HepG2 (cell line): Measurements from ENCODE around the gene ADAMTS12. TPM values are rescaled to one million over a fixed set of nuclear protein-coding genes. Genes with fewer than 3 reads are reported as not detected.

Experiments
- ATAC-seq: fragments of 200-7000 bp; cut with Tn5 transposase; 3 replicates; pipeline ENCODE4 v1.9.1; 2020; ENCODE audit warnings: mild to moderate bottlenecking, moderate library complexity
- BruUV-seq: library from RNA; stranded (reverse); fragments of 400-500 nt; replicated peaks from 2 replicates; lab custom pipeline; 2021; lab: Mats Ljungman, UMichigan
- CTCF ChIA-PET: fragments of 300-600 bp; formaldehyde crosslinking; extraction: SDS; loops from one replicate; lab custom pipeline; 2021; ENCODE audit warnings: low total read pairs, inconsistent platforms, low intra/inter-chr PET ratio; lab: Yijun Ruan, JAX
- POLR2A ChIA-PET: fragments of 350-600 bp; sonication (Branson Sonifier 250); formaldehyde crosslinking; loops from one replicate; lab custom pipeline; 2020; ENCODE audit warnings: antibody characterized with exemption, inconsistent platforms; lab: Yijun Ruan, JAX
- DNase-seq: peaks from one replicate; pipeline ENCODE4 v3.0.0-alpha.2; 2015; ENCODE audit warnings: low spot score
- FAIRE-seq: peaks from 3 replicates; lab custom pipeline; 2011; peaks lifted over from hg19 to GRCh38; lab: Jason Lieb, UNC
- H2AFZ ChIP-seq: one replicate; pipeline ENCODE4 v1.6.1; 2011; ENCODE audit warnings: low read length, inconsistent platforms
- H3K27ac ChIP-seq: fragments of 300-600 bp; 3 replicates; pipeline ENCODE4 v1.8.0; 2011; ENCODE audit warnings: mixed run types, mild to moderate bottlenecking, mixed read lengths, low read length, inconsistent platforms; ENCODE audit not compliant: insufficient read depth; ENCODE audit errors: extremely low read length
- H3K27me3 ChIP-seq, 2 experiments: fragments of 200-600 bp in 1 of 2; 2 replicates in 1 of 2; 3 replicates in 1 of 2; pipeline versions ENCODE4 v1.6.0 to v1.8.0; 2011; ENCODE audit warnings: low read length in 2 of 2, mild to moderate bottlenecking in 2 of 2, moderate library complexity in 2 of 2, inconsistent platforms in 1 of 2; ENCODE audit not compliant: insufficient read depth in 2 of 2, control insufficient read depth in 1 of 2
- H3K36me3 ChIP-seq, 2 experiments: fragments of 200-600 bp in 1 of 2; replicated peaks in 1 of 2; 2 replicates in 1 of 2; 3 replicates in 1 of 2; pipeline versions ENCODE4 v1.5.1 to v1.8.0; 2011; ENCODE audit warnings: low read length in 2 of 2, inconsistent platforms in 1 of 2; ENCODE audit not compliant: insufficient read depth in 2 of 2, control insufficient read depth in 1 of 2
- H3K4me1 ChIP-seq: 2 replicates; pipeline ENCODE4 v1.5.1; 2012; ENCODE audit warnings: low read length, inconsistent platforms; ENCODE audit not compliant: insufficient read depth
- H3K4me2 ChIP-seq: 2 replicates; pipeline ENCODE4 v1.6.0; 2011; ENCODE audit warnings: low read depth, low read length, inconsistent platforms
- H3K4me3 ChIP-seq, 3 experiments: fragments of 200-600 bp in 1 of 3; sonication (generic), shearing (Covaris generic) in 1 of 3; replicated peaks in 1 of 3; 2 replicates each; pipeline ENCODE4 v1.5.1; 2011 to 2016; ENCODE audit warnings: low read length in 3 of 3, inconsistent platforms in 2 of 3, low read depth in 2 of 3, mild to moderate bottlenecking in 2 of 3, control low read depth in 1 of 3, mixed read lengths in 1 of 3; ENCODE audit not compliant: insufficient read depth in 1 of 3
- H3K79me2 ChIP-seq: one replicate; pipeline ENCODE4 v1.6.1; 2011; ENCODE audit warnings: low read length, inconsistent platforms; ENCODE audit not compliant: insufficient read depth
- H3K9ac ChIP-seq: 2 replicates; pipeline ENCODE4 v1.6.0; 2011; ENCODE audit warnings: mild to moderate bottlenecking, low read depth, low read length, inconsistent platforms; ENCODE audit not compliant: insufficient read depth
- H3K9me3 ChIP-seq: 2 replicates; pipeline ENCODE4 v1.5.1; 2012; ENCODE audit warnings: mild to moderate bottlenecking, low read length
- H4K20me1 ChIP-seq: 2 replicates; pipeline ENCODE4 v1.6.0; 2011; ENCODE audit warnings: inconsistent platforms, mild to moderate bottlenecking, low read length, moderate library complexity; ENCODE audit not compliant: insufficient read depth
- BHLHE40 ChIP-seq: IDR thresholded peaks from 2 replicates; pipeline ENCODE4 v1.6.1; 2011; ENCODE audit warnings: low read length, improper control_type of control experiment
- FOSL2 ChIP-seq: sonication (generic); formaldehyde crosslinking; IDR thresholded peaks from 2 replicates; pipeline ENCODE4 v1.4.0; 2020; ENCODE audit warnings: missing genetic modification reagents
- HHEX ChIP-seq: IDR thresholded peaks from 2 replicates; pipeline ENCODE4 v1.6.1; 2016; ENCODE audit warnings: control low read depth
- MYNN ChIP-seq: sonication (generic); formaldehyde crosslinking; IDR thresholded peaks from 2 replicates; pipeline ENCODE4 v1.4.0; 2020; ENCODE audit warnings: mild to moderate bottlenecking, low read depth, missing genetic modification reagents
- NR2F6 ChIP-seq, 2 experiments: IDR thresholded peaks; 2 replicates each; pipeline ENCODE4 v1.6.1; 2016; ENCODE audit warnings: antibody characterized with exemption in 1 of 2, mild to moderate bottlenecking in 1 of 2
- RFXAP ChIP-seq: sonication (generic); formaldehyde crosslinking; IDR thresholded peaks from 2 replicates; pipeline ENCODE4 v1.4.0; 2020; ENCODE audit warnings: missing genetic modification reagents, borderline replicate concordance
- RORA ChIP-seq: sonication (generic); formaldehyde crosslinking; IDR thresholded peaks from 2 replicates; pipeline ENCODE4 v1.5.0; 2020; ENCODE audit warnings: mild to moderate bottlenecking, missing genetic modification reagents, moderate library complexity
- SNAPC2 ChIP-seq: sonication (generic); formaldehyde crosslinking; IDR thresholded peaks from 2 replicates; pipeline ENCODE4 v1.8.1; 2022; ENCODE audit warnings: mild to moderate bottlenecking, missing genetic modification reagents
- SP1 ChIP-seq, 2 experiments: fragments of 450-650 bp in 1 of 2; sonication (generic) in 1 of 2; formaldehyde crosslinking in 1 of 2; IDR thresholded peaks; 2 replicates each; pipeline versions ENCODE4 v1.4.0 to v1.6.1; 2016 to 2020; ENCODE audit warnings: missing genetic modification reagents in 1 of 2
- TMF1 ChIP-seq: sonication (generic); formaldehyde crosslinking; IDR thresholded peaks from 2 replicates; pipeline ENCODE4 v1.8.1; 2022; ENCODE audit warnings: low read depth, missing genetic modification reagents
- TP53 ChIP-seq: sonication (generic); formaldehyde crosslinking; conservative IDR thresholded peaks from 2 replicates; pipeline ENCODE4 v1.4.0; 2020; ENCODE audit warnings: missing genetic modification reagents
- ZBTB3 ChIP-seq: sonication (generic); formaldehyde crosslinking; IDR thresholded peaks from 2 replicates; pipeline ENCODE4 v1.4.0; 2020; ENCODE audit warnings: low read depth, mild to moderate bottlenecking, moderate library complexity, missing genetic modification reagents, borderline replicate concordance
- ZNF432 ChIP-seq: sonication (generic); formaldehyde crosslinking; IDR thresholded peaks from 2 replicates; pipeline ENCODE4 v1.5.0; 2020; ENCODE audit warnings: missing genetic modification reagents, mild to moderate bottlenecking, borderline replicate concordance
- ZNF598 ChIP-seq: sonication (generic); formaldehyde crosslinking; IDR thresholded peaks from 2 replicates; pipeline ENCODE4 v1.5.1; 2020; ENCODE audit warnings: mild to moderate bottlenecking, missing genetic modification reagents, borderline replicate concordance
- ZNF703 ChIP-seq: sonication (generic); formaldehyde crosslinking; IDR thresholded peaks from 2 replicates; pipeline ENCODE4 v1.5.1; 2020; ENCODE audit warnings: missing genetic modification reagents, mild to moderate bottlenecking, moderate library complexity, borderline replicate concordance
- WGBS: methylation state at CpG from one replicate; pipeline ENCODE4 v1.1.6; 2017; ENCODE audit warnings: low lambda C conversion rate; 5-methylcytosine and 5-hydroxymethylcytosine counted together
- in situ Hi-C: cut with HindIII; loops from 2 replicates; pipeline ENCODE4 v1.10.0; 2017; ENCODE audit warnings: low pct_unique_long_range_greater_than_20kb; ENCODE audit not compliant: extremely low pct_ligation_motif_present
- intact Hi-C: fragments of 100-400 bp; cut with micrococcal nuclease; formaldehyde crosslinking; loops from one replicate; pipeline ENCODE4 v1.10.0; 2022; ENCODE audit not compliant: unreplicated experiment
- polyA plus RNA-seq, 8 experiments: library from polyadenylated mRNA; depleted of rRNA in 3 of 8; stranded (reverse) in 7 of 8; unstranded in 1 of 8; fragments of >200 nt; fragmentation: Illumina TruSeq in 4 of 8; extraction: Trizol in 4 of 8; gene quantifications; 2 replicates each; pipeline versions ENCODE4 v1.2.1 to v1.2.3, GENCODE V29; 2011 to 2016; ENCODE audit warnings: low read depth in 4 of 8, missing spikeins in 1 of 8, mixed read lengths in 1 of 8; ENCODE audit not compliant: insufficient read depth in 1 of 8
- total RNA-seq, 5 experiments: library from RNA; depleted of rRNA; stranded (reverse); fragments of >200 nt; fragmentation: Illumina TruSeq; extraction: Trizol; gene quantifications; 2 replicates each; pipeline ENCODE4 v1.2.3, GENCODE V29; 2016; ENCODE audit warnings: low read depth in 1 of 5
- TF ChIP-seq, protein P1 (sequence below): sonication (generic); formaldehyde crosslinking; IDR thresholded peaks from 2 replicates; pipeline ENCODE4 v1.8.1; 2022; ENCODE audit warnings: mild to moderate bottlenecking, missing genetic modification reagents
- TF ChIP-seq, protein P2 (sequence below): sonication (generic); formaldehyde crosslinking; IDR thresholded peaks from 2 replicates; pipeline ENCODE4 v1.8.1; 2023; ENCODE audit warnings: mild to moderate bottlenecking, inconsistent platforms, moderate library complexity, missing genetic modification reagents, borderline replicate concordance
- TF ChIP-seq, protein P3 (sequence below): sonication (generic); formaldehyde crosslinking; IDR thresholded peaks from 2 replicates; pipeline ENCODE4 v1.4.0; 2020; ENCODE audit warnings: mild to moderate bottlenecking, low read depth, missing genetic modification reagents
- TF ChIP-seq, protein P4 (sequence below): sonication (generic); formaldehyde crosslinking; IDR thresholded peaks from 2 replicates; pipeline ENCODE4 v1.5.1; 2020; ENCODE audit warnings: missing genetic modification reagents, mild to moderate bottlenecking, borderline replicate concordance
- TF ChIP-seq, protein P5 (sequence below): sonication (generic); formaldehyde crosslinking; IDR thresholded peaks from 2 replicates; pipeline ENCODE4 v1.4.0; 2020; ENCODE audit warnings: low read depth, mild to moderate bottlenecking, missing genetic modification reagents

The ADAMTS12 gene
- total and polyA plus RNA-seq, 2 of the 13 experiments (the other 11 are each of a cell fraction or from before 2014, with no cell fraction given) = 0.03 TPM; not detected in 1

DNA sequence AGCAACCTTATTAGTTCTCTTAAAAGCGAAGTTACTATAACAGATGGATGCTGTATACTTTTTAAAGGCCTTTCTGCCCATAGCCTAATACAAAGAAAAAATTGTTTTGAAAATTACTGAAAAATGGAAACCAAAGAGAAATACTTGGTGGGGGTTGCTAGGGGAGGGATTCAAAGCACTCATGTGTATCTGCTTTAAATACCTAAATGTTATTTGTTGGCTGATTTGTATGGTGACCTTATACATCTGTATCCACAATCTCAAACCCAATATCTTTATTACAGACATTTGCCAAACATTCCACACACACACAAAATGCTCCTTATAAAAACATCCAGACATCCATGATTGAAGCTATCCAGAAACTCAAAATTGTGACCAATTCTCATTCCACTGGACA is 172.0 kb downstream of the ADAMTS12 start (continued):
- no peak for TF ChIP-seq SNAPC2 (CRISPR knock-in tag)
- no peak for TF ChIP-seq TMF1 (CRISPR knock-in tag)
- TF ChIP-seq, protein P1, sequence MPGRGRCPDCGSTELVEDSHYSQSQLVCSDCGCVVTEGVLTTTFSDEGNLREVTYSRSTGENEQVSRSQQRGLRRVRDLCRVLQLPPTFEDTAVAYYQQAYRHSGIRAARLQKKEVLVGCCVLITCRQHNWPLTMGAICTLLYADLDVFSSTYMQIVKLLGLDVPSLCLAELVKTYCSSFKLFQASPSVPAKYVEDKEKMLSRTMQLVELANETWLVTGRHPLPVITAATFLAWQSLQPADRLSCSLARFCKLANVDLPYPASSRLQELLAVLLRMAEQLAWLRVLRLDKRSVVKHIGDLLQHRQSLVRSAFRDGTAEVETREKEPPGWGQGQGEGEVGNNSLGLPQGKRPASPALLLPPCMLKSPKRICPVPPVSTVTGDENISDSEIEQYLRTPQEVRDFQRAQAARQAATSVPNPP (CRISPR knock-in tag) = no peak
- TF ChIP-seq BHLHE40 = no peak

DNA sequence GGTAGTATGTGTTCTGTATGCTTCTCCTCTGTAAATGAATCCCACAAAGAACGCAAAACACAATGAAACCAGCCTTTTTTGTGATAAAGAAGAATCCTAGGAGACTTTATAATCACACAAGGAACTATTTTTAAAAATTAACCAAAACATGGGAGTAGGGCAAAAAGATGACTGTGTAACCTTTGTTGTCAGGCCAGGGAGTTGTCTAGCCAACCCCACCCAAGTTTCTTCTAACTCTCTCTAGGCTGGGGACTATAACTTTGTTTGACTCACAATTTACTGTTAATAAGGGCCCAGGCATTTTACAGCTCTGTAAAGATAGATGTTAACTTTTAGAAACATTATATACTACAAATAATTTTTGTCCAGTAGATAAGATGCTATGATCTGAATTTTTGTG is 176.1 kb downstream of the ADAMTS12 start:
- Histone ChIP-seq H4K20me1 (no peaks in the 10 kb centered on the region), H3K4me2 (no peak overlapping the region), H3K4me3 (no peak overlapping the region), H3K4me1 (no peaks in the 10 kb centered on the region), H2AFZ (no peak overlapping the region)
- in situ Hi-C loops = no loop called here
- 0% methylated on average over 1 of the region's 1 CpG for WGBS
- TF ChIP-seq HHEX (CRISPR knock-in tag) = no peak
- no peak for TF ChIP-seq ZNF432 (CRISPR knock-in tag)
- no peak for TF ChIP-seq RFXAP (CRISPR knock-in tag)
- no peak for TF ChIP-seq NR2F6 (IDR thresholded peaks at IDR 0.05)
- TF ChIP-seq NR2F6 (CRISPR knock-in tag; IDR thresholded peaks at IDR 0.05) = no peak
- TF ChIP-seq, protein P2, sequence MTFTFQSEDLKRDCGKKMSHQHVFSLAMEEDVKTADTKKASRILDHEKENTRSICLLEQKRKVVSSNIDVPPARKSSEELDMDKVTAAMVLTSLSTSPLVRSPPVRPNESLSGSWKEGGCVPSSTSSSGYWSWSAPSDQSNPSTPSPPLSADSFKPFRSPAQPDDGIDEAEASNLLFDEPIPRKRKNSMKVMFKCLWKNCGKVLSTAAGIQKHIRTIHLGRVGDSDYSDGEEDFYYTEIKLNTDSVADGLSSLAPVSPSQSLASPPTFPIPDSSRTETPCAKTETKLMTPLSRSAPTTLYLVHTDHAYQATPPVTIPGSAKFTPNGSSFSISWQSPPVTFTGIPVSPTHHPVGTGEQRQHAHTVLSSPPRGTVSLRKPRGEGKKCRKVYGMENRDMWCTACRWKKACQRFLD = no peak
- no peak for TF ChIP-seq MYNN (CRISPR knock-in tag)
- no peak for TF ChIP-seq SP1 (IDR thresholded peaks at IDR 0.05)
- no peak for TF ChIP-seq SP1 (CRISPR knock-in tag; IDR thresholded peaks at IDR 0.05)
- TF ChIP-seq ZNF598 (CRISPR knock-in tag) = no peak
- no peak for TF ChIP-seq RORA (CRISPR knock-in tag)
- no peak for TF ChIP-seq FOSL2 (CRISPR knock-in tag)
- TF ChIP-seq ZBTB3 (CRISPR knock-in tag) = no peak
- TF ChIP-seq, protein P3, sequence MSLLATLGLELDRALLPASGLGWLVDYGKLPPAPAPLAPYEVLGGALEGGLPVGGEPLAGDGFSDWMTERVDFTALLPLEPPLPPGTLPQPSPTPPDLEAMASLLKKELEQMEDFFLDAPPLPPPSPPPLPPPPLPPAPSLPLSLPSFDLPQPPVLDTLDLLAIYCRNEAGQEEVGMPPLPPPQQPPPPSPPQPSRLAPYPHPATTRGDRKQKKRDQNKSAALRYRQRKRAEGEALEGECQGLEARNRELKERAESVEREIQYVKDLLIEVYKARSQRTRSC (CRISPR knock-in tag) = no peak
- TF ChIP-seq TP53 (CRISPR knock-in tag) = no peak
- TF ChIP-seq, protein P4, sequence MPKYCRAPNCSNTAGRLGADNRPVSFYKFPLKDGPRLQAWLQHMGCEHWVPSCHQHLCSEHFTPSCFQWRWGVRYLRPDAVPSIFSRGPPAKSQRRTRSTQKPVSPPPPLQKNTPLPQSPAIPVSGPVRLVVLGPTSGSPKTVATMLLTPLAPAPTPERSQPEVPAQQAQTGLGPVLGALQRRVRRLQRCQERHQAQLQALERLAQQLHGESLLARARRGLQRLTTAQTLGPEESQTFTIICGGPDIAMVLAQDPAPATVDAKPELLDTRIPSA (CRISPR knock-in tag) = no peak
- no peak for TF ChIP-seq ZNF703 (CRISPR knock-in tag)
- TF ChIP-seq, protein P5, sequence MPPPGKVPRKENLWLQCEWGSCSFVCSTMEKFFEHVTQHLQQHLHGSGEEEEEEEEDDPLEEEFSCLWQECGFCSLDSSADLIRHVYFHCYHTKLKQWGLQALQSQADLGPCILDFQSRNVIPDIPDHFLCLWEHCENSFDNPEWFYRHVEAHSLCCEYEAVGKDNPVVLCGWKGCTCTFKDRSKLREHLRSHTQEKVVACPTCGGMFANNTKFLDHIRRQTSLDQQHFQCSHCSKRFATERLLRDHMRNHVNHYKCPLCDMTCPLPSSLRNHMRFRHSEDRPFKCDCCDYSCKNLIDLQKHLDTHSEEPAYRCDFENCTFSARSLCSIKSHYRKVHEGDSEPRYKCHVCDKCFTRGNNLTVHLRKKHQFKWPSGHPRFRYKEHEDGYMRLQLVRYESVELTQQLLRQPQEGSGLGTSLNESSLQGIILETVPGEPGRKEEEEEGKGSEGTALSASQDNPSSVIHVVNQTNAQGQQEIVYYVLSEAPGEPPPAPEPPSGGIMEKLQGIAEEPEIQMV (CRISPR knock-in tag) = no peak
- TF ChIP-seq, all 625 proteins: peak for 0
- H3K27me3 ChIP-seq = no peaks in the 10 kb centered on the region
- DNase-seq (no peak), ATAC-seq (no peak), FAIRE-seq (no peak)
- H3K36me3 ChIP-seq = no peaks in the 10 kb centered on the region
- intact Hi-C loops = no loop called here
- H3K9ac ChIP-seq = no peak overlapping the region
- POLR2A ChIA-PET = no interaction called here
- no peaks in the 10 kb centered on the region for H3K79me2 ChIP-seq
- no peak overlapping the region for H3K27ac ChIP-seq
- CTCF ChIA-PET = no interaction called here
- no TSS peak for BruUV-seq
- H3K9me3 ChIP-seq = no peaks in the 10 kb centered on the region
